Astrocyte of the spinal cord (primary cell): Measurements from ENCODE around the gene SLIT1.

Experiments
- DNase-seq: peaks from one replicate; pipeline ENCODE4 v3.0.0; 2011; ENCODE audit warnings: low read depth, low spot score
- H3K4me3 ChIP-seq: 2 replicates; pipeline ENCODE4 v1.5.1; 2011; ENCODE audit warnings: low read depth, mild to moderate bottlenecking, low read length, moderate library complexity
- in situ Hi-C: cut with HindIII; loops from 2 replicates; pipeline ENCODE4 v1.10.0; 2017; ENCODE audit warnings: low sequenced_read_pairs
- TF ChIP-seq, protein P1 (sequence below): IDR thresholded peaks from 2 replicates; pipeline ENCODE4 v1.5.1; 2012; ENCODE audit warnings: low read depth, mild to moderate bottlenecking, low read length, inconsistent platforms

Gene SLIT1

DNA sequence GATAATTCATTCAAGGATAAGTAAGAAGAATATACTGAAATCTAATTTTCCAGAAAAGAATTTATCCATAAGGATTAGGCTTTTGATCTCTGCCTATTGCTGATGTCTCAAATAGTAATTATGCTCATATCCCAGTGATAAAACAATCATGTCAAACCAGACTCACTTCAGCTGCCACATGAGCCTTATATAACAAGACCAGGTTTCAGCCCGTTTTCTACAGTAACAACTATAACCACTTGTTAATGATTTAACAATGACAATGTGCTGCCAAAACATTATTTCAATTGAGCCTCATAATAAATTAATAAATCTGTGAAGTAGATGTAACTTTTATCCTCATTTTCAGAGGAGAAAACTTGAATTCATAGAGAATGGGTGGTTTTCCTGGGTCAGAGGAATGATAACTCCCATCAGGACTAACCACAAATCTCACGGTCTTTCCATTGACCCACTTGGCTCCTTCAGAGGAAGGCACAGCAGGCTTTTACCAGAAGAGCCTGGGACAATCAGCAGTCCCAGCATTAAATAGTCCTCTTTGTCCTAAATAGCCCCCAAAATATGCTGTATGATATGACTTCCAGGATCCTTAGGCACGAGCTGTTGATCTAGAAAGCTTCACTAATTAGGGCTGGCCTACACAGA, 42.5 kb upstream of the SLIT1 start:
- H3K4me3 ChIP-seq, result no peak overlapping the region
- in situ Hi-C loops, result no loop called here
- TF ChIP-seq, protein P1, sequence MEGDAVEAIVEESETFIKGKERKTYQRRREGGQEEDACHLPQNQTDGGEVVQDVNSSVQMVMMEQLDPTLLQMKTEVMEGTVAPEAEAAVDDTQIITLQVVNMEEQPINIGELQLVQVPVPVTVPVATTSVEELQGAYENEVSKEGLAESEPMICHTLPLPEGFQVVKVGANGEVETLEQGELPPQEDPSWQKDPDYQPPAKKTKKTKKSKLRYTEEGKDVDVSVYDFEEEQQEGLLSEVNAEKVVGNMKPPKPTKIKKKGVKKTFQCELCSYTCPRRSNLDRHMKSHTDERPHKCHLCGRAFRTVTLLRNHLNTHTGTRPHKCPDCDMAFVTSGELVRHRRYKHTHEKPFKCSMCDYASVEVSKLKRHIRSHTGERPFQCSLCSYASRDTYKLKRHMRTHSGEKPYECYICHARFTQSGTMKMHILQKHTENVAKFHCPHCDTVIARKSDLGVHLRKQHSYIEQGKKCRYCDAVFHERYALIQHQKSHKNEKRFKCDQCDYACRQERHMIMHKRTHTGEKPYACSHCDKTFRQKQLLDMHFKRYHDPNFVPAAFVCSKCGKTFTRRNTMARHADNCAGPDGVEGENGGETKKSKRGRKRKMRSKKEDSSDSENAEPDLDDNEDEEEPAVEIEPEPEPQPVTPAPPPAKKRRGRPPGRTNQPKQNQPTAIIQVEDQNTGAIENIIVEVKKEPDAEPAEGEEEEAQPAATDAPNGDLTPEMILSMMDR, result no peak
- no peak for DNase-seq

- in situ Hi-C loops, result no loop called here
- no peak for DNase-seq
- TF ChIP-seq, protein P1, result no peak
- H3K4me3 ChIP-seq, result no peak overlapping the region
Observed at GRCh38 chr10:97226398-97226797, 40.6 kb upstream of the SLIT1 start.

- no peak overlapping the region for H3K4me3 ChIP-seq
- DNase-seq, result no peak
- TF ChIP-seq, protein P1, result no peak
- in situ Hi-C loops, result no loop called here
Observed at GRCh38 chr10:97224483-97225435, 39.0 kb upstream of the SLIT1 start.

DNA sequence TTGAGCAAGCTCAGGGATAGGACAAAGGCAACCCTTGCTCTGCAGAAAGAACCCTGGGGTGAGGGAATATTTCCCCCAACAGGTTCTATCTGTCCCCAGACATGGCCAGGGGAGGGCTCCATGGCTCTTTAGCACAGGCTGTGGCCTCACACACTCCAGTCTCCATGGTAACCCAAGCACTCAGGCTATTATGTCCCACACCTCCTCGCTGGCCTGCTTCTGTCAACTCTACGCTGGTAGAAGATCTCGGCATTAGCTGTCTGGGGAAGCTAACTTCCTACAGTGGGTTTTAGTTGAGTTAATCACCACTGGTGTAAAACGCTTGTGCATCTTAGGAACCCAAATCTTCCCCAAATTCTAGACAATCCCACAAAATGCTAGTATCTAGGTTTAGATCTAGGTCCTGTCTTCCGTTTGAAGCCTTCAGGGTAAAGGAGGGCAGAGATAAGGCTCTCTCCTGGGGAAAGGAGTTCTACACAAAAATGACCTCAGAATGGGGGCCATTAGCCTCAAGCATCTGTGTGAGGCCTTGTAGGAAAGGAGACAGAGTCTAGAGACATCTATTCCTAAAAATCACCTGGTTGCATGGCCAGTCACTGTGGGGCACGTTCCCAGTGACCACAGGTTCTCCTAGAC, 36.7 kb upstream of the SLIT1 start:
- H3K4me3 ChIP-seq, result no peak overlapping the region
- TF ChIP-seq, protein P1, result no peak
- DNase-seq, result no peak
- in situ Hi-C loops, result no loop called here

GRCh38 chr10:97220355-97220754, 34.6 kb upstream of the SLIT1 start:
- in situ Hi-C loops, result no loop called here

GRCh38 chr10:97217299-97217698, 31.5 kb upstream of the SLIT1 start:
- TF ChIP-seq, protein P1, result no peak
- no peak for DNase-seq

More at GRCh38 chr10:97220355-97220754, 34.6 kb upstream of the SLIT1 start:
- TF ChIP-seq, protein P1, result no peak
- DNase-seq, result no peak
- H3K4me3 ChIP-seq, result no peak overlapping the region

More at GRCh38 chr10:97217299-97217698, 31.5 kb upstream of the SLIT1 start:
- in situ Hi-C loops, result no loop called here
- H3K4me3 ChIP-seq, result no peak overlapping the region
